Lung (tissue), 12 donors: ENCODE results near the gene SRCAP. TPM values are rescaled to one million over a fixed set of nuclear protein-coding genes. Genes with fewer than 3 reads are reported as not detected.

ENCODE experiments used
- ATAC-seq: fragments of 200-7000 bp; cut with Tn5 transposase; one replicate; pipeline ENCODE4 v1.9.1; 2020; ENCODE audit warnings: moderate number of reproducible peaks; ENCODE audit not compliant: insufficient read depth, low FRiP score
- DNase-seq, 3 donors: peaks; one replicate each; pipeline ENCODE4 v3.0.0-alpha.2; 2013 to 2017
- H3K27ac ChIP-seq, 2 donors: one replicate each; pipeline ENCODE4 v1.5.1; 2013; ENCODE audit warnings: mild to moderate bottlenecking in 2 of 2, moderate library complexity in 2 of 2, control low read depth in 1 of 2, inconsistent platforms in 1 of 2, low read depth in 1 of 2, low read length in 1 of 2
- H3K27me3 ChIP-seq, 3 donors: one replicate each; pipeline ENCODE4 v1.5.1; 2013; ENCODE audit warnings: low read length in 2 of 3; ENCODE audit not compliant: control insufficient read depth in 3 of 3, insufficient read depth in 3 of 3
- H3K36me3 ChIP-seq, 4 donors: one replicate each; pipeline ENCODE4 v1.5.1; 2013; ENCODE audit warnings: low read length in 4 of 4, mild to moderate bottlenecking in 1 of 4, moderate library complexity in 1 of 4; ENCODE audit not compliant: control insufficient read depth in 4 of 4, insufficient read depth in 4 of 4
- H3K4me1 ChIP-seq, 5 donors: one replicate each; pipeline ENCODE4 v1.5.1; 2013; ENCODE audit warnings: low read length in 5 of 5, mild to moderate bottlenecking in 2 of 5, moderate library complexity in 1 of 5; ENCODE audit not compliant: control insufficient read depth in 5 of 5, insufficient read depth in 5 of 5
- H3K4me3 ChIP-seq: one replicate; pipeline ENCODE4 v1.5.1; 2013; ENCODE audit warnings: mild to moderate bottlenecking, control low read depth, moderate library complexity
- H3K9ac ChIP-seq, 2 donors: one replicate each; pipeline ENCODE4 v1.5.1; 2013; ENCODE audit warnings: low read length in 2 of 2, control low read depth in 1 of 2; ENCODE audit not compliant: insufficient read depth in 1 of 2
- H3K9me3 ChIP-seq, 4 donors: one replicate each; pipeline ENCODE4 v1.5.1; 2013; ENCODE audit warnings: low read length in 3 of 4, mild to moderate bottlenecking in 1 of 4, moderate library complexity in 1 of 4; ENCODE audit not compliant: control insufficient read depth in 4 of 4, insufficient read depth in 3 of 4
- WGBS, 2 donors: extraction: QIAGEN DNeasy Blood & Tissue Kit; methylation state at CpG; one replicate each; pipeline ENCODE4 v1.1.7; 2013; 5-methylcytosine and 5-hydroxymethylcytosine counted together
- polyA plus RNA-seq, 2 donors: library from polyadenylated mRNA; stranded (reverse); fragments of 200-250 nt; gene quantifications; one replicate each; pipeline ENCODE4 v1.2.1, GENCODE V29; 2013
- total RNA-seq, 2 donors: library from RNA; depleted of rRNA in 1 of 2; stranded (reverse); fragments of >200 nt in 1 of 2; gene quantifications; one replicate each; pipeline ENCODE4 v1.2.1, GENCODE V29; 2014 to 2021
- TF ChIP-seq, protein P1 (sequence below): IDR thresholded peaks from 2 replicates; pipeline ENCODE4 v1.5.1; 2012; ENCODE audit warnings: mild to moderate bottlenecking; ENCODE audit errors: control extremely low read depth, extremely low read depth
- donor health status: control.
- donor health status: control.
- donor health status: Bipolar disorder and iron deficiency.
- donor health status: healthy.
- donor health status: DM: yes; HTN: yes; CAD: no.

Gene SRCAP
- total and polyA plus RNA-seq, 4 donors: 13.4 to 61.0 (median 31.3) TPM

DNA sequence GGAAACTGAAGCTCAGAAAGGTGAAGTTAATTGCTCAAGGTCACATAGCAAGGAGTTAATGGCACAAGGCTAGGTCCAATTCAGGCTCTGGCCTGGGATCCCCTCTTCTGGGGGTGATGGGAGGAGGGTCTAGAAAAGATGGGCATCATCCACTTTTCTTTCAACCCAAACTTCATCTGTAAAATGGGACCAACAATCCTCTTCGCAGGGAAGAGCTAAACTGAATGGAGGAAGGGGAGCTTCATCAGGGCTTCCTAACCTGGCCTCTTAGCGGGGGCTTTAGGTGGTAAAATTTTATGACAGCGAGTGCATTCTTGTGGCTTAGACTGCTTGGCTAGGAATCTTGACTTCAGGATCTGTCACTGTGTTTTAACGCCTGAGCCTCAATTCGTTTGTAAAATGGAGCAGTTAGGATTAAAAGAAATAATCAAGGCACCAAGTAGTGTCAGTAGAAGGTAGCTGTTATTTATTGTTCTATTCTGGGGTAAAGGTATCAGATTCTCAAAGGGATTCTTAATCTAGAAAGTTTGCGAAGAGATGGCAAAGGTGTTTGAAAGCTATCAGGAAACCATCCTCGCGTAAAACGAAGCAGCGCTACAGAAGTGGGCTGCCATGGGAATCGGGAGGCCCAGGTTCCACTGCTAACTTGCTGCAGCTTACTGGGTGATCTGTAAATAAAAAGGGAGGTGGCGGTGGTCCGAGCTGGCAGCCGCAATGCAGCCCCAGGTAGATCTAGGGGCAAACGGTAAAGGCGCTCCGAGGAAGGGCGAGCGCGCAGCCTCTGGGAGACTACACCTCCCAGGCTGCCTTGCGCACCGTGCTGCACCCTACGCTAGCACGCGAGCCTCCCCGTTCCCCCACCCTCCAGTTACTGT, 1.5 kb upstream of the SRCAP start:
- H3K27ac ChIP-seq: peak overlapping the region; percentile 98 to 99
- TF ChIP-seq, protein P1, sequence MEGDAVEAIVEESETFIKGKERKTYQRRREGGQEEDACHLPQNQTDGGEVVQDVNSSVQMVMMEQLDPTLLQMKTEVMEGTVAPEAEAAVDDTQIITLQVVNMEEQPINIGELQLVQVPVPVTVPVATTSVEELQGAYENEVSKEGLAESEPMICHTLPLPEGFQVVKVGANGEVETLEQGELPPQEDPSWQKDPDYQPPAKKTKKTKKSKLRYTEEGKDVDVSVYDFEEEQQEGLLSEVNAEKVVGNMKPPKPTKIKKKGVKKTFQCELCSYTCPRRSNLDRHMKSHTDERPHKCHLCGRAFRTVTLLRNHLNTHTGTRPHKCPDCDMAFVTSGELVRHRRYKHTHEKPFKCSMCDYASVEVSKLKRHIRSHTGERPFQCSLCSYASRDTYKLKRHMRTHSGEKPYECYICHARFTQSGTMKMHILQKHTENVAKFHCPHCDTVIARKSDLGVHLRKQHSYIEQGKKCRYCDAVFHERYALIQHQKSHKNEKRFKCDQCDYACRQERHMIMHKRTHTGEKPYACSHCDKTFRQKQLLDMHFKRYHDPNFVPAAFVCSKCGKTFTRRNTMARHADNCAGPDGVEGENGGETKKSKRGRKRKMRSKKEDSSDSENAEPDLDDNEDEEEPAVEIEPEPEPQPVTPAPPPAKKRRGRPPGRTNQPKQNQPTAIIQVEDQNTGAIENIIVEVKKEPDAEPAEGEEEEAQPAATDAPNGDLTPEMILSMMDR: no peak
- peaks cover 5 to 19% (median 15%) of the 10 kb centered on the region in 4 donors for H3K36me3 ChIP-seq
- peak overlapping the region; percentile 50 to 94 for H3K9ac ChIP-seq
- H3K4me1 ChIP-seq: peaks cover 6 to 17% (median 8%) of the 10 kb centered on the region in 5 donors
- no peaks in the 10 kb centered on the region for H3K27me3 ChIP-seq
- no peaks in the 10 kb centered on the region for H3K9me3 ChIP-seq
- no peak for DNase-seq
- 14% methylated on average over 26 of the region's 26 CpGs for WGBS, 2 donors
- peak; percentile 93 for ATAC-seq
- H3K4me3 ChIP-seq: peak overlapping the region; percentile 79

DNA sequence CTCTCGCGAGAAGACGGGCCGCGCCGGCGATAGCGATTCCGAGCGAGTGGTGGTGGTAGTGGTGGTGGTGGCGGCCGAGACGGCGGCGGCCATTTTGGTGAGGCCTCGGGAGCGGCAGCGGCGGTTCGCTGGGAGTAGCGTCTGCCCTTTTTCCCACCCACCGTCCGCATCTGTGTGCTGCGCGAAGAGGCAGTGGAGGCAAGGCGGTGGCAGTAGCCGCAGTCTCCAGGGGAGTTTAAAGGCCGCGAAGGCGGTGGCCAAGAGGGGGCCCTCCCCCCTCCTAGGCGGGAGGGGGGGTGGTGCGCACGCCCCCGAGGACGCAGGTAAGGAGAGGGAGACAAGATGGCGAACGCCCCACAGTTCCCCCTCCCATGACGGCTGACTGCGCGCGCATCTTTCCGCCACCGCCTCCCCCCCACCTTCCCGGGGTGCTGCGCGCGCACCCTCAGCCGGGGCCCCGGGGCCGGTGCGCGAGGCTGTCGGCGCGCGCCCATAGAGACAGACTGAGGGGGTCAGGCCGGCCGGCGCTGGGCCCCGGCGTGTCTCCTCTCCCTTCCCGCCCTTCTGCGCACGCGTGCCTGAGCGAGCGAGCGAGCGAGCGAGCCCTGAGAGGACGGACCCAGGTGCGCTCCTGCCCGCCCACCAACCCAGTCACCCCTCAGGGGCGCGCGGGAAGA, 694 bp upstream of the SRCAP start:
- Histone ChIP-seq H3K9me3 (no peaks in the 10 kb centered on the region), H3K9ac (peak overlapping the region; percentile 87 to 94), H3K36me3 (peaks cover 9 to 22% (median 17%) of the 10 kb centered on the region in 4 donors), H3K27me3 (no peaks in the 10 kb centered on the region), H3K4me3 (peak overlapping the region; percentile 79), H3K27ac (peak overlapping the region; percentile 98 to 99), H3K4me1 (peaks cover 6 to 17% (median 8%) of the 10 kb centered on the region in 5 donors)
- DNase-seq (peak; percentile 98 to 99 (median 99)), ATAC-seq (peak; percentile 86)
- WGBS, 2 donors: 0 to 1% methylated on average over 50 to 74 of the region's 76 CpGs
- TF ChIP-seq, protein P1: no peak

DNA sequence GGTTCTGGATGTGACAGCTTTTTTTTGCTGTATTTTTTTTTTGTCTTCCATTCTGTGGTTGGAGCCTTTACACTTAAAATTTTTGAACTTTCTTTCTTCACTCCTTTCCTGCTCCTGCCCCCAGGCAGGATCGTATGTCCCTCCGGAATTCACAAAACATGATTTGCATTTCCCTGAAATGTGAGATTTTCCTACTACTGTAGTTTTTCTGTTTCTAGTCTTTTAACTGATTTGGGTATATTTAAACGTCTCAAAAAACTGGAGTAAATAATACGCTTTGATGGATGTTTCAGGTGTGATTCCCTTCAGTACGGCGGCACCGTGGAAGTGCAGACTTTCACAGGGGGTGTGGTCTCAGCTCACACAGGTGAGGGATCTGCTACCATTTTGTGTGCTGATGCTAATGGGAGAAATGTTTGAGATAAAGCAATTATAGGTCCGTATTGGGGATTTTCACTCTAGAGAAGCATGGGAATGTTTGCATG, 686 bp downstream of the SRCAP start:
- Histone ChIP-seq H3K9me3 (no peaks in the 10 kb centered on the region), H3K27me3 (no peaks in the 10 kb centered on the region), H3K36me3 (peaks cover 17 to 28% (median 23%) of the 10 kb centered on the region in 4 donors), H3K27ac (peak overlapping the region; percentile 98 to 99), H3K4me1 (peaks cover 6 to 17% (median 8%) of the 10 kb centered on the region in 5 donors), H3K4me3 (peak overlapping the region; percentile 79), H3K9ac (peak overlapping the region in 1 of 2 donors; percentile 79)
- DNase-seq (no peak), ATAC-seq (no peak)
- WGBS, 2 donors: 49 to 57% methylated on average over 8 of the region's 8 CpGs
- TF ChIP-seq, protein P1: no peak
